H9 (cell line): ENCODE measurements around the gene PALS1. TPM values are rescaled to one million over a fixed set of nuclear protein-coding genes. Genes with fewer than 3 reads are reported as not detected.
"Not testable (repeated sequence)": the region's sequence is repeated elsewhere in the genome, so short reads cannot be mapped to it uniquely, and the experiment has no call there.

Source experiments
- DNase-seq: peaks from one replicate; pipeline ENCODE4 v3.0.0-alpha.2; 2017
- H2AFZ ChIP-seq: one replicate; pipeline ENCODE4 v1.6.1; 2013; ENCODE audit warnings: mild to moderate bottlenecking, low read length, control low read depth, moderate library complexity
- H2AK5ac ChIP-seq: 2 replicates; pipeline ENCODE4 v1.6.1; 2013; ENCODE audit warnings: low read length, control low read depth, mixed read lengths; ENCODE audit not compliant: insufficient read length
- H2BK120ac ChIP-seq: one replicate; pipeline ENCODE4 v1.6.1; 2013; ENCODE audit warnings: low read depth, mild to moderate bottlenecking, low read length, control low read depth, inconsistent platforms; ENCODE audit not compliant: poor library complexity, severe bottlenecking
- H2BK12ac ChIP-seq: 2 replicates; pipeline ENCODE4 v1.6.1; 2013; ENCODE audit warnings: low read length, control low read depth, mixed read lengths, low read depth; ENCODE audit not compliant: insufficient read length
- H2BK15ac ChIP-seq: 2 replicates; pipeline ENCODE4 v1.6.1; 2013; ENCODE audit warnings: low read depth, low read length, control low read depth
- H2BK20ac ChIP-seq: one replicate; pipeline ENCODE4 v1.6.1; 2013; ENCODE audit warnings: low read depth, mild to moderate bottlenecking, low read length, control low read depth, inconsistent platforms; ENCODE audit not compliant: poor library complexity, severe bottlenecking
- H2BK5ac ChIP-seq: 2 replicates; pipeline ENCODE4 v1.6.1; 2013; ENCODE audit warnings: low read length, control low read depth, mixed read lengths; ENCODE audit not compliant: insufficient read length
- H3K14ac ChIP-seq: 2 replicates; pipeline ENCODE4 v1.6.1; 2013; ENCODE audit warnings: low read length, control low read depth; ENCODE audit not compliant: insufficient read depth
- H3K18ac ChIP-seq: 2 replicates; pipeline ENCODE4 v1.6.1; 2013; ENCODE audit warnings: low read depth, mild to moderate bottlenecking, mixed read lengths, low read length, control low read depth; ENCODE audit not compliant: insufficient read length
- H3K23ac ChIP-seq: 2 replicates; pipeline ENCODE4 v1.6.1; 2013; ENCODE audit warnings: low read length, control low read depth, mixed read lengths, low read depth; ENCODE audit not compliant: insufficient read length
- H3K23me2 ChIP-seq: 2 replicates; pipeline ENCODE4 v1.6.1; 2013; ENCODE audit warnings: low read depth, mild to moderate bottlenecking, mixed read lengths, low read length, control low read depth; ENCODE audit not compliant: insufficient read length, poor library complexity, severe bottlenecking
- H3K27ac ChIP-seq: 2 replicates; pipeline ENCODE4 v1.5.1; 2013; ENCODE audit warnings: low read length, control low read depth, mixed read lengths, low read depth; ENCODE audit not compliant: insufficient read length
- H3K27me3 ChIP-seq: 2 replicates; pipeline ENCODE4 v1.6.1; 2013; ENCODE audit warnings: low read length, control low read depth, inconsistent platforms; ENCODE audit not compliant: insufficient read depth
- H3K4ac ChIP-seq: 2 replicates; pipeline ENCODE4 v1.6.1; 2013; ENCODE audit warnings: low read depth, mild to moderate bottlenecking, control low read depth, inconsistent platforms, low read length, moderate library complexity
- H3K4me1 ChIP-seq: 2 replicates; pipeline ENCODE4 v1.6.1; 2013; ENCODE audit warnings: low read length, control low read depth, inconsistent platforms; ENCODE audit not compliant: insufficient read depth
- H3K4me2 ChIP-seq: 2 replicates; pipeline ENCODE4 v1.6.1; 2013; ENCODE audit warnings: low read length, control low read depth, mixed read lengths; ENCODE audit not compliant: insufficient read length, insufficient read depth
- H3K56ac ChIP-seq: 2 replicates; pipeline ENCODE4 v1.6.1; 2013; ENCODE audit warnings: low read depth, mild to moderate bottlenecking, mixed read lengths, low read length, control low read depth; ENCODE audit not compliant: insufficient read length
- H3K79me1 ChIP-seq: 2 replicates; pipeline ENCODE4 v1.6.1; 2013; ENCODE audit warnings: low read depth, mild to moderate bottlenecking, moderate library complexity, low read length, control low read depth, inconsistent platforms; ENCODE audit not compliant: insufficient read depth, poor library complexity, severe bottlenecking
- H3K79me2 ChIP-seq: 2 replicates; pipeline ENCODE4 v1.6.1; 2013; ENCODE audit warnings: low read length, control low read depth, inconsistent platforms; ENCODE audit not compliant: insufficient read depth
- H3K9ac ChIP-seq: 2 replicates; pipeline ENCODE4 v1.6.1; 2013; ENCODE audit warnings: low read length, control low read depth, mixed read lengths; ENCODE audit not compliant: insufficient read length; ENCODE audit errors: extremely low read depth
- H3K9me3 ChIP-seq: one replicate; pipeline ENCODE4 v1.6.1; 2013; ENCODE audit warnings: low read depth, low read length, inconsistent platforms; ENCODE audit not compliant: control insufficient read depth
- H3T11ph ChIP-seq: one replicate; pipeline ENCODE4 v1.6.1; 2013; ENCODE audit warnings: mild to moderate bottlenecking, low read length, control low read depth, inconsistent platforms
- H4K20me1 ChIP-seq: one replicate; pipeline ENCODE4 v1.6.1; 2013; ENCODE audit not compliant: control insufficient read depth, insufficient read length, insufficient read depth
- H4K5ac ChIP-seq: 2 replicates; pipeline ENCODE4 v1.6.1; 2013; ENCODE audit warnings: low read depth, mild to moderate bottlenecking, mixed read lengths, low read length, control low read depth; ENCODE audit not compliant: insufficient read length
- H4K8ac ChIP-seq: replicated peaks from 2 replicates; pipeline ENCODE4 v1.6.1; 2013; ENCODE audit warnings: low read length, control low read depth, mixed read lengths, low read depth; ENCODE audit not compliant: insufficient read length
- H4K91ac ChIP-seq: 2 replicates; pipeline ENCODE4 v1.6.1; 2013; ENCODE audit warnings: low read depth, mild to moderate bottlenecking, moderate library complexity, mixed read lengths, low read length, control low read depth; ENCODE audit not compliant: insufficient read length
- H3K27ac Mint-ChIP-seq, 3 experiments: 2 replicates in 2 of 3; 3 replicates in 1 of 3; pipeline ENCODE4 v1.8.0; 2020 to 2021; ENCODE audit warnings: mixed read lengths in 3 of 3, mild to moderate bottlenecking in 1 of 3, moderate library complexity in 1 of 3
- H3K27me3 Mint-ChIP-seq: 2 replicates; pipeline ENCODE4 v1.8.0; 2021; ENCODE audit warnings: low read depth, mild to moderate bottlenecking, moderate library complexity, mixed read lengths
- H3K36me3 Mint-ChIP-seq, 3 experiments: 2 replicates in 2 of 3; 3 replicates in 1 of 3; pipeline ENCODE4 v1.8.0; 2020 to 2021; ENCODE audit warnings: low read depth in 3 of 3, mixed read lengths in 3 of 3; ENCODE audit not compliant: insufficient read depth in 1 of 3
- H3K4me1 Mint-ChIP-seq, 2 experiments: 2 replicates each; pipeline ENCODE4 v1.8.0; 2020; ENCODE audit warnings: mixed read lengths in 2 of 2
- H3K4me3 Mint-ChIP-seq, 2 experiments: 2 replicates in 1 of 2; 3 replicates in 1 of 2; pipeline ENCODE4 v1.8.0; 2020 to 2021; ENCODE audit warnings: mild to moderate bottlenecking in 2 of 2, mixed read lengths in 2 of 2, moderate library complexity in 1 of 2
- H3K9me3 Mint-ChIP-seq, 2 experiments: 2 replicates in 1 of 2; 3 replicates in 1 of 2; pipeline ENCODE4 v1.8.0; 2020; ENCODE audit warnings: mild to moderate bottlenecking in 2 of 2, mixed read lengths in 2 of 2, moderate library complexity in 1 of 2
- WGBS: extraction: QIAGEN DNeasy Blood & Tissue Kit; methylation state at CpG from one replicate; pipeline ENCODE4 v1.1.7; 2013; ENCODE audit warnings: missing lambda C conversion rate, low lambda C conversion rate, mixed read lengths; ENCODE audit not compliant: insufficient read length; ENCODE audit errors: extremely low coverage; 5-methylcytosine and 5-hydroxymethylcytosine counted together
- total RNA-seq: library from RNA; stranded (reverse); gene quantifications from 2 replicates; pipeline ENCODE4 v1.2.1, GENCODE V29; 2021
- TF ChIP-seq, protein P1 (sequence below): fragments of 200-600 bp; sonication (generic); conservative IDR thresholded peaks from 3 replicates; pipeline ENCODE4 v1.8.0; 2021; ENCODE audit warnings: antibody characterized with exemption, mild to moderate bottlenecking

Gene PALS1
- total RNA-seq, 1 experiment from 2014 or later, result 18.0 TPM

DNA sequence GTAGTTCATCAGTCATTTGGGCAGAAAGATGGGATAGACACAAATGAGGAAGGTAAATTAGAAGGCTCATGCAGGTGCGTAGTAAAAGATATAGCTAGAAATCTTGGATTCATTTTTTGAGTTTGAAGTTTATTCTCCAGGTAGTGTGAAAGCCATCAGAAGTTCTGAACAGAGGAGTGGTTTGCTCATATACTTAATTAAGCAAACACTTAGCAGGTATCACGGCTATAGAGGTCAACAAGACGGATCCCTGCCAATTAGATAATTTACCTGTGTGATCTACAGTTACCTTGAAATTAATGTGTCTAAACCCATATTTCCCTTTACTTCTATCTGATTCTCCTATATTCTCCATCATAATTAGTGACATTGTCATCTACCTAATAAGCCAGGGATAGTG lies 29.7 kb downstream of the PALS1 start:
- no peak overlapping the region for H3K4me2 ChIP-seq
- no peak overlapping the region for H2BK12ac ChIP-seq
- DNase-seq, result no peak
- peaks cover 6% of the 10 kb centered on the region; the same call in 1 of the 2 replicates for H3K4me1 ChIP-seq
- Mint-ChIP-seq H3K9me3 (peaks cover 0 to 4% of the 10 kb centered on the region in 2 experiments; a peak in 2 of 5 replicates), H3K36me3 (peaks cover 10 to 20% (median 13%) of the 10 kb centered on the region in 3 experiments), H3K4me3 (no peak overlapping the region), H3K27ac (peak overlapping the region in 1 of 3 experiments; percentile 44; a peak in 2 of 7 replicates), H3K27me3 (no peaks in the 10 kb centered on the region), H3K4me1 (peaks cover 42 to 45% of the 10 kb centered on the region in 2 experiments)
- no peak overlapping the region for H3K4ac ChIP-seq
- H3K79me2 ChIP-seq, result no peaks in the 10 kb centered on the region
- TF ChIP-seq, protein P1, sequence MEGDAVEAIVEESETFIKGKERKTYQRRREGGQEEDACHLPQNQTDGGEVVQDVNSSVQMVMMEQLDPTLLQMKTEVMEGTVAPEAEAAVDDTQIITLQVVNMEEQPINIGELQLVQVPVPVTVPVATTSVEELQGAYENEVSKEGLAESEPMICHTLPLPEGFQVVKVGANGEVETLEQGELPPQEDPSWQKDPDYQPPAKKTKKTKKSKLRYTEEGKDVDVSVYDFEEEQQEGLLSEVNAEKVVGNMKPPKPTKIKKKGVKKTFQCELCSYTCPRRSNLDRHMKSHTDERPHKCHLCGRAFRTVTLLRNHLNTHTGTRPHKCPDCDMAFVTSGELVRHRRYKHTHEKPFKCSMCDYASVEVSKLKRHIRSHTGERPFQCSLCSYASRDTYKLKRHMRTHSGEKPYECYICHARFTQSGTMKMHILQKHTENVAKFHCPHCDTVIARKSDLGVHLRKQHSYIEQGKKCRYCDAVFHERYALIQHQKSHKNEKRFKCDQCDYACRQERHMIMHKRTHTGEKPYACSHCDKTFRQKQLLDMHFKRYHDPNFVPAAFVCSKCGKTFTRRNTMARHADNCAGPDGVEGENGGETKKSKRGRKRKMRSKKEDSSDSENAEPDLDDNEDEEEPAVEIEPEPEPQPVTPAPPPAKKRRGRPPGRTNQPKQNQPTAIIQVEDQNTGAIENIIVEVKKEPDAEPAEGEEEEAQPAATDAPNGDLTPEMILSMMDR, result no peak
- no peaks in the 10 kb centered on the region for H3K79me1 ChIP-seq
- no peak overlapping the region for H2BK120ac ChIP-seq
- no peak overlapping the region for H2BK5ac ChIP-seq
- no peak overlapping the region for H2BK15ac ChIP-seq
- H2AFZ ChIP-seq, result no peak overlapping the region
- no peaks in the 10 kb centered on the region for H4K20me1 ChIP-seq
- H4K91ac ChIP-seq, result no peak overlapping the region
- no peak overlapping the region for H3K9ac ChIP-seq
- H2BK20ac ChIP-seq, result no peak overlapping the region
- H3K23ac ChIP-seq, result no peak overlapping the region
- no peak overlapping the region for H2AK5ac ChIP-seq
- H4K8ac ChIP-seq, result no peak overlapping the region
- H3K56ac ChIP-seq, result no peak overlapping the region
- no CpG with 5 or more reads among the region's 3 CpGs for WGBS
- H3T11ph ChIP-seq, result no peak overlapping the region
- no peak overlapping the region for H4K5ac ChIP-seq
- H3K9me3 ChIP-seq, result no peaks in the 10 kb centered on the region
- H3K23me2 ChIP-seq, result no peaks in the 10 kb centered on the region
- no peaks in the 10 kb centered on the region for H3K27me3 ChIP-seq
- no peak overlapping the region for H3K27ac ChIP-seq
- no peak overlapping the region for H3K14ac ChIP-seq
- no peak overlapping the region for H3K18ac ChIP-seq

DNA sequence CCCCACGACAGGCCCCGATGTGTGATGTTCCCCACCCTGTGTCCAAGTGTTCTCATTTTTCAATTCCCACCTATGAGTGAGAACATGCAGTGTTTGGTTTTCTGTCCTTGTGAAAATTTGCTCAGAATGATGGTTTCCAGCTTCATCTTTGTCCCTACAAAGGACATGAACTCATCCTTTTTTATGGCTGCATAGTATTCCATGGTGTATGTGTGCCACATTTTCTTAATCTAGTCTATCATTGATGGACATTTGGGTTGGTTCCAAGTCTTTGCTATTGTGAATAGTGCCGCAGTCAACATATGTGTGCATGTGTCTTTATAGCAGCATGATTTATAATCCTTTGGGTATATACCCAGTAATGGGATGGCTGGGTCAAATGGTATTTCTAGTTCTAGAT lies 32.0 kb downstream of the PALS1 start:
- H3K79me1 ChIP-seq, H2BK20ac ChIP-seq, H4K5ac ChIP-seq, H3K18ac ChIP-seq, H3K14ac ChIP-seq, H3K23ac ChIP-seq, H2AK5ac ChIP-seq, H2BK120ac ChIP-seq, H3K79me2 ChIP-seq, H3K9me3 Mint-ChIP-seq, H3K9me3 ChIP-seq, H2AFZ ChIP-seq, H3K4ac ChIP-seq, DNase-seq, H2BK15ac ChIP-seq, H3K27ac ChIP-seq, H3K27me3 Mint-ChIP-seq, H4K8ac ChIP-seq, H3K4me3 Mint-ChIP-seq, H3K4me2 ChIP-seq, H3K27ac Mint-ChIP-seq, H3K23me2 ChIP-seq, H3K4me1 ChIP-seq, H4K91ac ChIP-seq, H2BK5ac ChIP-seq, H3T11ph ChIP-seq, H3K9ac ChIP-seq, H2BK12ac ChIP-seq, H4K20me1 ChIP-seq, H3K56ac ChIP-seq, H3K27me3 ChIP-seq: not testable (repeated sequence)
- Mint-ChIP-seq H3K4me1 (peaks cover 50 to 55% of the 10 kb centered on the region in 2 experiments), H3K36me3 (peaks cover 10 to 20% (median 13%) of the 10 kb centered on the region in 3 experiments)
- no CpG with 5 or more reads among the region's 3 CpGs for WGBS
